ENCODE results near the gene ATP6V1A.
"Not testable (repeated sequence)": the region's sequence is repeated elsewhere in the genome, so short reads cannot be mapped to it uniquely, and the experiment has no call there.

- not testable (repeated sequence) for TF ChIP-seq POLR2AphosphoS5 (IDR thresholded peaks at IDR 0.05; ENCODE audit: low read depth, low read length); POU2F2 (IDR thresholded peaks at IDR 0.05; ENCODE audit: low read depth, low read length); POLR2A (IDR thresholded peaks at IDR 0.05; ENCODE audit: low read depth, low read length); TAF1 (IDR thresholded peaks at IDR 0.05; ENCODE audit: low read depth, low read length); SPI1 (IDR thresholded peaks at IDR 0.05; ENCODE audit: low read depth, low read length); PAX5 (IDR thresholded peaks at IDR 0.05; ENCODE audit: insufficient read depth, low read length, severe bottlenecking)
Measured at GRCh38 chr3:113849071-113849470, 102.2 kb downstream of the ATP6V1A start.
